Measurements from ENCODE around the gene LRRD1.

The LRRD1 gene

DNA sequence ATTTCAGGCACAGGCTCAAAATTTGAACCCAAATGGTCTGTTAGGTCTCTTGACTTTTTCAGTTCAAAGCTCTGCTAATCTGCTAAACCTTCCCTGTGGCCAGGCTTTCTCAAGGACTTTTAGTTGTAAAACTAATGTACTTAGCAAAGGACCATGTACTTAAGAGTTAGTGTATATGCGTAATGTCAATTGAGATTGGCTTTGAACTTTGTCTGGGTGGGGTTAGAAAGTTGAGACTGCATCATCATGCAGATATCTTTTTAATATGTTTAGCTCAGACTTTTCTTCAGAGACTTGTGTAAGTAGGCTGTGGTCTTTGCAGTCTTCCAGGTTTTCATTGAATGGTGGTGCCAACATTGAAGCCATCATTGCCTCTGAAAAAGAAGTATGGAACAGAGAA lies 78.4 kb downstream of the LRRD1 start:
- no peak overlapping the region for H3K4me3 ChIP-seq
- no peak overlapping the region for H3K27ac ChIP-seq
- no peak for DNase-seq
- TF ChIP-seq CTCF (IDR thresholded peaks at IDR 0.05), result no peak
- H3K4me1 ChIP-seq, result no peaks in the 10 kb centered on the region
- intact Hi-C loops (cut with DNase I; ENCODE audit: low total_unique reads), result no loop called here
- H3K27me3 ChIP-seq, result no peaks in the 10 kb centered on the region
- no peaks in the 10 kb centered on the region for H3K9me3 ChIP-seq
- peaks cover 80 to 99% (median 85%) of the 10 kb centered on the region in 3 donors for H3K36me3 ChIP-seq

DNA sequence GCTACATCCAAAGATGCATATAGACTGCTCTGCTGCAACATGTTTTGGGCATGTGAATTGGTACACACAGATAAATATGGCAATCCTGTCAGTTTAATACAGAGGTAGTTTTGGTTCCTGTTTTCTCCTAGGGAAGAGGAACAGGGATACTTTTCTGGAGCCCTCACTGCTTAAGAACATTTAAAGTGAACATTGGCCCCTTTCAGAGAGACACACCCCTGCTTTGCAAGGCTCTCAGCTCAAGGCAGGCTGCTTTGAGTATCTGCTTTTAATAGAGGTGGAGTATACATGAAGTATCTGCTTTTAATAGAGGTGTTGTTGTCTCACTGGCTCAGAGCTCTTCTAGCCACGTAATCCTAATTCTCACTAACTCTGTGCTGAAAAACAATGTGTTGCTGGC lies 83.6 kb downstream of the LRRD1 start:
- no peak overlapping the region for H3K4me3 ChIP-seq
- H3K27ac ChIP-seq, result no peak overlapping the region
- H3K9me3 ChIP-seq, result no peaks in the 10 kb centered on the region
- intact Hi-C loops (cut with DNase I; ENCODE audit: low total_unique reads), result no loop called here
- no peaks in the 10 kb centered on the region for H3K4me1 ChIP-seq
- no peak for DNase-seq
- peaks cover 76 to 94% (median 76%) of the 10 kb centered on the region in 3 donors for H3K36me3 ChIP-seq
- H3K27me3 ChIP-seq, result no peaks in the 10 kb centered on the region
- TF ChIP-seq CTCF (IDR thresholded peaks at IDR 0.05), result no peak

Data from tibial artery (tissue), 4 donors.